Testis (tissue), 3 donors: ENCODE measurements around the gene SEPTIN2. TPM values are rescaled to one million over a fixed set of nuclear protein-coding genes. Genes with fewer than 3 reads are reported as not detected.

Source experiments
- DNase-seq: peaks from one replicate; pipeline ENCODE4 v3.0.0-alpha.2; 2019
- H3K27ac ChIP-seq, 2 donors: fragments of 200-600 bp; sonication (generic); one replicate each; pipeline ENCODE4 v1.5.1; 2019
- H3K27me3 ChIP-seq: fragments of 200-600 bp; sonication (generic); one replicate; pipeline ENCODE4 v1.5.1; 2019
- H3K36me3 ChIP-seq: fragments of 200-600 bp; sonication (generic); one replicate; pipeline ENCODE4 v1.5.1; 2017; ENCODE audit warnings: low read depth; ENCODE audit errors: missing control alignments
- H3K4me1 ChIP-seq: fragments of 200-600 bp; sonication (generic); one replicate; pipeline ENCODE4 v1.5.1; 2019
- H3K4me3 ChIP-seq, 2 donors: fragments of 200-600 bp; sonication (generic); one replicate each; pipeline ENCODE4 v1.5.1; 2017 to 2019
- H3K9me3 ChIP-seq: fragments of 200-600 bp; sonication (generic); one replicate; pipeline ENCODE4 v1.5.1; 2017
- POLR2A ChIP-seq: fragments of 450-650 bp; IDR thresholded peaks from one replicate; pipeline ENCODE4 v1.6.1; 2017; ENCODE audit warnings: antibody characterized with exemption, mild to moderate bottlenecking, moderate library complexity
- WGBS, 2 donors: methylation state at CpG; one replicate each; pipeline ENCODE4 v1.1.5; 2018; 5-methylcytosine and 5-hydroxymethylcytosine counted together
- intact Hi-C: fragments of 100-400 bp; cut with DNase I; formaldehyde crosslinking; loops from one replicate; pipeline ENCODE4 v1.15.1; 2023; ENCODE audit warnings: low total_unique reads
- polyA plus RNA-seq: library from polyadenylated mRNA; stranded (reverse); fragments of 350-450 nt; fragmentation: Illumina TruSeq; extraction: RNeasy Lipid Tissue Mini Kit (QIAGEN cat#74804); gene quantifications from one replicate; pipeline ENCODE4 v1.2.3, GENCODE V29; 2014; ENCODE audit warnings: low read depth, low replicate concordance; ENCODE audit not compliant: insufficient read depth
- total RNA-seq, 2 donors: library from RNA; depleted of rRNA; stranded (reverse); fragments of >200 nt; gene quantifications; one replicate each; pipeline ENCODE4 v1.2.3, GENCODE V29; 2016
- TF ChIP-seq, protein P1 (sequence below), 3 experiments: fragments of 450-650 bp in 2 of 3; fragments of 200-600 bp in 1 of 3; sonication (generic) in 1 of 3; IDR thresholded peaks; one replicate each; pipeline ENCODE4 v1.5.1; 2016 to 2019; ENCODE audit warnings: antibody characterized with exemption in 3 of 3, mild to moderate bottlenecking in 2 of 3, moderate library complexity in 1 of 3

Gene SEPTIN2
- total and polyA plus RNA-seq, 3 donors from 2014 or later: 310 to 365 (median 334) TPM

GRCh38 chr2:241269707-241270520 is 45.8 kb upstream of the SEPTIN2 start:
- Histone ChIP-seq H3K9me3 (no peaks in the 10 kb centered on the region), H3K27ac (no peak overlapping the region), H3K4me3 (no peak overlapping the region), H3K36me3 (no peaks in the 10 kb centered on the region), H3K4me1 (peaks cover 10% of the 10 kb centered on the region), H3K27me3 (no peaks in the 10 kb centered on the region)
- intact Hi-C loops: no loop called here
- TF ChIP-seq, protein P1, sequence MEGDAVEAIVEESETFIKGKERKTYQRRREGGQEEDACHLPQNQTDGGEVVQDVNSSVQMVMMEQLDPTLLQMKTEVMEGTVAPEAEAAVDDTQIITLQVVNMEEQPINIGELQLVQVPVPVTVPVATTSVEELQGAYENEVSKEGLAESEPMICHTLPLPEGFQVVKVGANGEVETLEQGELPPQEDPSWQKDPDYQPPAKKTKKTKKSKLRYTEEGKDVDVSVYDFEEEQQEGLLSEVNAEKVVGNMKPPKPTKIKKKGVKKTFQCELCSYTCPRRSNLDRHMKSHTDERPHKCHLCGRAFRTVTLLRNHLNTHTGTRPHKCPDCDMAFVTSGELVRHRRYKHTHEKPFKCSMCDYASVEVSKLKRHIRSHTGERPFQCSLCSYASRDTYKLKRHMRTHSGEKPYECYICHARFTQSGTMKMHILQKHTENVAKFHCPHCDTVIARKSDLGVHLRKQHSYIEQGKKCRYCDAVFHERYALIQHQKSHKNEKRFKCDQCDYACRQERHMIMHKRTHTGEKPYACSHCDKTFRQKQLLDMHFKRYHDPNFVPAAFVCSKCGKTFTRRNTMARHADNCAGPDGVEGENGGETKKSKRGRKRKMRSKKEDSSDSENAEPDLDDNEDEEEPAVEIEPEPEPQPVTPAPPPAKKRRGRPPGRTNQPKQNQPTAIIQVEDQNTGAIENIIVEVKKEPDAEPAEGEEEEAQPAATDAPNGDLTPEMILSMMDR (IDR thresholded peaks at IDR 0.05): no peak
- no peak for TF ChIP-seq POLR2A
- DNase-seq: no peak
- WGBS, 2 donors: 82 to 84% methylated on average over 13 to 15 of the region's 15 CpGs

GRCh38 chr2:241270531-241270930 is 45.2 kb upstream of the SEPTIN2 start:
- no peak overlapping the region for H3K27ac ChIP-seq
- intact Hi-C loops: no loop called here
- WGBS, 2 donors: 48 to 51% methylated on average over 3 to 5 of the region's 5 CpGs

GRCh38 chr2:241271706-241272302 is 43.9 kb upstream of the SEPTIN2 start:
- intact Hi-C loops: loop anchor here (2.0 kb wide), 1 partner anchor 43 kb away; the partner anchor contains the start of genes HDLBP and SEPTIN2
- no peak for TF ChIP-seq POLR2A
- TF ChIP-seq, protein P1 (IDR thresholded peaks at IDR 0.05): no peak
- no peaks in the 10 kb centered on the region for H3K27me3 ChIP-seq

More at GRCh38 chr2:241270531-241270930, 45.2 kb upstream of the SEPTIN2 start:
- no peaks in the 10 kb centered on the region for H3K36me3 ChIP-seq
- no peak for DNase-seq
- no peaks in the 10 kb centered on the region for H3K27me3 ChIP-seq
- no peaks in the 10 kb centered on the region for H3K9me3 ChIP-seq
- TF ChIP-seq, protein P1 (IDR thresholded peaks at IDR 0.05): no peak
- TF ChIP-seq POLR2A: no peak
- peaks cover 10% of the 10 kb centered on the region for H3K4me1 ChIP-seq
- H3K4me3 ChIP-seq: no peak overlapping the region

DNA sequence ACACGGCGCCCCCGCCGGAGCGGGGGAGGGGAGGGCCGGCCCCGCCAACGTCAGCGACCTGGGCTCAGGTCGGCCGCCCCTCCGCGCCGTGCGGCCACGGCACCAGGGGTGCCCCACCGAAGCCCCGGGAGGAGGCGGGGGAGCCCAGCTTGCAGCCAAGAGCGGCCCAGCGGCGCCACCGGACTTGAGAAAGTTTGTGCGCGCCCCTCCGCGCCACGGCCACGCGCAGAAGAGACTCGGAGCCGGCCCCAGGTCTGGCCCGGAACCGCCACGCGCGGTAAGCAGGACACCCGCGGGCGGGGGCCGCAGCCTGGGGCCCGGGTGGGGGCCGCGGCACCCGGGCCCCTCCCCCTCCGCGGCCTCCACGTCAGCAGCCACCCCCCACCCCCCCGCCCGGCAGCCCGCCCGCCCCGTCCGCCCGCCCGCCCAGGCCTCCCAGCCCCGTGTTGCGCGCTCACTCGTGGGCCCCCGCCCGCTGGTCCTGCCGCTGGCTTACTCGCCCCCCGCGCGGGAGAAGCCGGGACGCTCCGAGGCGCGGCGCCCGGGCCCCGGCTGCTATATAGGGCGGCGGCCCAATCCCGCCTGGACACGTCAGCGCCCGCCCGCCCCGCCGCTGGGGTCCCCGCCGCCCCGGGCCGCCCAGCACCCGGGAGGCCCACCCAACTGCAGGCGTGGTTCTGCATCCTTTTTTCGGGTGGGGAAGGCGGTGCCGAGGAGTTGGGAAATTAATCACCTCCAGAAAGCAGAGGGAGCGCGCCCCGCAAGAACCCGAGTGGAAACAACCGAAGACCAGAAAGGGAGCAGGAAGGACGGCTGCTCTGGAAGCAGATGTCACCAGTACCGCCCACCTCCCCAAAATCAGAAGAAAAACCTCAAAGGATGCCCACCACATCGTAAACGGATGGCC is 43.2 kb upstream of the SEPTIN2 start:
- no peaks in the 10 kb centered on the region for H3K27me3 ChIP-seq
- 0 to 1% methylated on average over 12 to 29 of the region's 102 CpGs for WGBS, 2 donors
- no peak for TF ChIP-seq POLR2A
- TF ChIP-seq, protein P1 (IDR thresholded peaks at IDR 0.05): no peak
- DNase-seq: peak; percentile 62
- H3K4me1 ChIP-seq: peaks cover 10% of the 10 kb centered on the region
- H3K36me3 ChIP-seq: no peaks in the 10 kb centered on the region
- no peaks in the 10 kb centered on the region for H3K9me3 ChIP-seq
- peak overlapping the region; percentile 76 to 83 for H3K4me3 ChIP-seq
- intact Hi-C loops: loop anchor here (2.0 kb wide), 1 partner anchor 42 kb away; the partner anchor contains the start of genes HDLBP and SEPTIN2
- peak overlapping the region; percentile 79 to 93 for H3K27ac ChIP-seq

More at GRCh38 chr2:241271706-241272302, 43.9 kb upstream of the SEPTIN2 start:
- peaks cover 10% of the 10 kb centered on the region for H3K4me1 ChIP-seq
- no peaks in the 10 kb centered on the region for H3K9me3 ChIP-seq
- no peaks in the 10 kb centered on the region for H3K36me3 ChIP-seq
- WGBS, 2 donors: 0 to 2% methylated on average over 14 to 34 of the region's 37 CpGs
- peak overlapping the region; percentile 76 to 83 for H3K4me3 ChIP-seq
- H3K27ac ChIP-seq: peak overlapping the region; percentile 79 to 93
- DNase-seq: peak; percentile 93
